Stimulated activated CD4-positive, alpha-beta T cell treated with anti-CD3 and anti-CD28 coated beads, TNF-alpha, amount 100 ng/mL, for 4 hours (primary cell): Measurements from ENCODE around the gene ZAR1.
"Not testable (repeated sequence)": the region's sequence is repeated elsewhere in the genome, so short reads cannot be mapped to it uniquely, and the experiment has no call there.

ENCODE experiments used
- DNase-seq, 3 experiments: peaks; one replicate each; pipeline ENCODE4 v3.0.0-alpha.2; 2020; ENCODE audit warnings: low read depth in 3 of 3

The ZAR1 gene, protein sequence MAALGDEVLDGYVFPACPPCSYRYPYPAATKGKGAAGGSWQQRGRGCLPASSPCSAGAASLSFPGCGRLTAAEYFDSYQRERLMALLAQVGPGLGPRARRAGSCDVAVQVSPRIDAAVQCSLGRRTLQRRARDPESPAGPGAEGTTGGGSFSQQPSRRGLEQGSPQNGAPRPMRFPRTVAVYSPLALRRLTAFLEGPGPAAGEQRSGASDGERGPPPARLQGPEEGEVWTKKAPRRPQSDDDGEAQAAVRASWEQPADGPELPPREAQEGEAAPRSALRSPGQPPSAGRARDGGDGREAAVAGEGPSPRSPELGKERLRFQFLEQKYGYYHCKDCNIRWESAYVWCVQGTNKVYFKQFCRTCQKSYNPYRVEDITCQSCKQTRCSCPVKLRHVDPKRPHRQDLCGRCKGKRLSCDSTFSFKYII

GRCh38 chr4:48490012-48490679, at the start of gene ZAR1:
ZAR1 (plus strand) TSS chr4:48490252; CDS start chr4:48490292, 40 bp downstream.
- DNase-seq: no peak

GRCh38 chr4:48440914-48441313, 49.1 kb upstream of the ZAR1 start:
- not testable (repeated sequence) for DNase-seq

GRCh38 chr4:48445704-48446103, 44.3 kb upstream of the ZAR1 start:
- DNase-seq: no peak

DNA sequence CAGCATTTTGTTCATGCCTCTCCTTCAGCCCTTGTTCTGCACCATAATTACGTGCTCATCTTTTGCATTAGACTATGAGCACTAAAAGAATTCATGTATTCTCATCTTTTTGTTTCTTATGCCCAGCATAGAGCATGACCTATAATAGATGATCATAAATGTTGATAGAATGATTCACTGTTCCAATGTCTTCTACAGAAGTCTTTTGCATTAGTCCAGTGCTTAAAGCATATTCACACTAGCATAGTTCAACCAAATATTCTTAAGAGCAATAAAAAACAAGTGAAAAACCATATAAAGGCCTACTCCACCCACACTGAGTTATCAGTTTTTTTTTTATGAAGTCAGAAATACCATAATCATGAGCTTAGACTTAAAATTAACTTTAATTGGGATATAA, 43.4 kb upstream of the ZAR1 start:
- no peak for DNase-seq

- no peak for DNase-seq
These were observed 40.9 kb upstream of the ZAR1 start for GRCh38 chr4:48449151-48449550.

GRCh38 chr4:48450740-48451139, 39.3 kb upstream of the ZAR1 start:
- no peak for DNase-seq

DNA sequence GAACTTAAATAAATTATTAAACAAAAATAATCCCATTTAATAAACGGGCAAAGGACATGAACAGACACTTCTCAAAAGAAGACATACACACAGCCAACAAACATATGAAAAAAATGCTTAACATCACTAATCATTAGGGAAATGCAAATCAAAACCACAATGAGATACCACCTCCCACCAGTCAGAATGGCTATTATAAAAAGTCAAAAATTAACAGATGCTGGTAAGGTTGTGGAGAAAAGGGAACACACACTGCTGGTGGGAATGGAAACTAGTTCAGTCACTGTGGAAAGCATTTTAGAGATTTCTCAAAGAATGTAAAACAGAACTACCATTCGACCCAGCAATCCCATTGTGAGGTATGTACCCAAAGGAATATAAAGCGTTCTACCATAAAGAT, 38.4 kb upstream of the ZAR1 start:
- DNase-seq: not testable (repeated sequence)

DNA sequence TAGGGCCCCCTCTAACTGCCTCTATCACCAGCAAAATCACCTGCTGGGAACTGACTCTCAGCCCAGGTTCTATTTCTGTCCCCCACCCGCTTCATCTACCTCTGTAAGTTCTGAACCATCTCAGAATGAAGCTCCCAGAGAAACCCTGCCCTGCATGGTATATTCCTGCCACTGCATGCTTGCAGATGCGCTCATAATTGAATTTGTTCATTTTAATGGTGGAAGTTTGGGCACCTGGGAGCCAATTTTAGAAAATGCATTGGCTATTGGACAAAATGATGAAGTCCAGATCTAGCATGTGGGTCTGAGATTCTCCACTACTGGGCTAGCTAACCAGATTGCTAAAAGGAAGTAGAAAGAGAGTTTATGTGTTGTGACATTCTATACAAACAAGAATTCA, 35.5 kb upstream of the ZAR1 start:
- no peak for DNase-seq

GRCh38 chr4:48461000-48461399, 29.1 kb upstream of the ZAR1 start:
- no peak for DNase-seq

DNA sequence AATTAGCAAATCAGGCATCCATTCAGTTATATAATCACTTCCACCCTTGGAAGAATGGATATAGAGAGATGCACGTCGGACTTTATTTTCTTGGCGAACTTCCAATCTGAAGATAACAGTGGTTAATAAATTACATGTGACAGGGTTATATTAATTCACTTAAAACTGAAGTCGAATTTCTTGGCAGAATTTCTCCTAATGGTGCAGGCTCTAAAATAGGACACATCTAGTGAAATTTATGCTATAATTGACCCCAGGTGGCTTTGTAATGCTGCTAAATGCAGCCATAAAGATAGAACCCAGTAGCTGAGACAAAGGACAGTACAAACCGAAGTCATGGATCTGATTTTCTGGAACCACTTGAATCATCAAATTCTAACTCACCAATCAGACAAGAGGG, 27.7 kb upstream of the ZAR1 start:
- no peak for DNase-seq

DNA sequence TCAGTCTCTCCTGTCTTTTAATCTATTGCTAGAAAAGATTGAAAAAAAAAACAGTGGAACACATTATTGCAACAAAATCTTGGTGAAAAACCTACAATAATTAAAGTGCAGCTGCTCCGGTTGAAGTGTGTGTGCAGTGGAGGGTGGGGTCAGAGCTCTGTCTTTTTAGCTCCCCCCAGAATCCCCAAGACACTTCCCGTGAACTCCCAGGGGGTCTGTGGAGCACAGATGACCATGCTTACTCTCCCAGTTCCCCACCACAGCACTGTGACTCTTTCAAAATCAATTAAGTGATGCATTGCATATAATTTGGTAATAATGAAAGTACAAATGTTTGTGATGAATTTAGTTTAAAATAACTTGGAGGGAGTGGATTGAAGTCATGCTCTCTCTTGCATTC, 22.6 kb upstream of the ZAR1 start:
- no peak for DNase-seq

DNA sequence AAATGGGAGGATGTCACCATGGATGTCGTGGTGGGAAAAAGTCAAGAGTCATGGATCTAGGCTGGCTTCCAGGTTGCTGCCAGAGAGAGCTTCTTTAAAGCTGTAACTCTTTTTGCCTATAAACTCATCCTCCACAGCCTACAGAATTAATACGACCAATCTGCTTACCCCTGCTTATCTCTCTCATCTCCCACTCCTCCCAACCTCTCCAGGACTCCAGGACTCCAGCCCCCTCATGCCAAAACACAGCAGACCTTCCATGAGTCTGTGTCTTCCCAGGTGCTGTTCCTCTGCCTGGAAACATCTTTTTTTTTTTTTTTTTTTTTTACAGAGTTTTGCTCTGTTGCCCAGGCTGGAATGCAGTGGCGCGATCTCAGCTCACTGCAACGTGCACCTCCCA, 22.2 kb upstream of the ZAR1 start:
- DNase-seq: no peak

DNA sequence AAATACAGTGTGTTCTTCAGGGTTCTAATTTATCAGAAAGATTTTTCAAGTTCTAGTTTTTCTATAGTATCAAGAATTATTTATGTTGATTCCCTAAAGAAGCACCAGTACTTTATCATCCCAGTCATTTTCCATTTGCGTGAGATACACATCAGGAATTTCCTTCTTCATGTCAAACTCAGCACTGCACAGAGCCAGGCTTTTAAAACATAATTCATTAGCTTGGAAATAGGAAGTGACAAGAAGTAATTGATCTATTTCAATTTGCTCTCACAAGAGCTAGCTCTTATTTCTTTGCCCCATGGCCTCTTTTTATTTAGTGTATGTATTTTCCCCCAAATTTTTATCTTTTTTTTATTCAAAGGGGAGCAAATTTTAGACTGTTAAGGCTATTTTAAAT, 19.9 kb upstream of the ZAR1 start:
- no peak for DNase-seq

- DNase-seq: no peak
These were observed 19.5 kb upstream of the ZAR1 start for GRCh38 chr4:48470570-48470969.

DNA sequence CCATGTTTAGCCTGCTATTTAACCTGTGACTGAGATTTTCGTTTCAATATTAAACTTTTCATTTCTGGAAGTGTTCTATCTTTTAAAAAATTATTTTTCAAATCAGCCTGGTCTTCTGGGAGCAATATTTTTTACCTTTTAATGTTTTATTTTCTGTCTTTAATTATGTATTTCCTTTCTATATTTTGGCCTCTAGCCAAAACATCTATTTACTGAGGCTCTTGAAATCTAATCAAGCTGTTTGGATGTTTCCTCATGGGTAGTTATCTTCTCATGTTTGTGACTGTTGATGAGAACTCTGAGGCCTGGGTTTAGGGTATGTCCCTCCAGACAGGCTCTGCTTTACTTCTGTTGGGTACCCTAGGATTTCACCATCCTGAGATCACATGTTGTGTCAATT, 17.3 kb upstream of the ZAR1 start:
- no peak for DNase-seq

GRCh38 chr4:48475770-48476169, 14.3 kb upstream of the ZAR1 start:
- no peak for DNase-seq

- DNase-seq: no peak
These were observed 11.8 kb upstream of the ZAR1 start for GRCh38 chr4:48478273-48478672.

- no peak for DNase-seq
These were observed 8.5 kb upstream of the ZAR1 start for GRCh38 chr4:48481581-48481980.

DNA sequence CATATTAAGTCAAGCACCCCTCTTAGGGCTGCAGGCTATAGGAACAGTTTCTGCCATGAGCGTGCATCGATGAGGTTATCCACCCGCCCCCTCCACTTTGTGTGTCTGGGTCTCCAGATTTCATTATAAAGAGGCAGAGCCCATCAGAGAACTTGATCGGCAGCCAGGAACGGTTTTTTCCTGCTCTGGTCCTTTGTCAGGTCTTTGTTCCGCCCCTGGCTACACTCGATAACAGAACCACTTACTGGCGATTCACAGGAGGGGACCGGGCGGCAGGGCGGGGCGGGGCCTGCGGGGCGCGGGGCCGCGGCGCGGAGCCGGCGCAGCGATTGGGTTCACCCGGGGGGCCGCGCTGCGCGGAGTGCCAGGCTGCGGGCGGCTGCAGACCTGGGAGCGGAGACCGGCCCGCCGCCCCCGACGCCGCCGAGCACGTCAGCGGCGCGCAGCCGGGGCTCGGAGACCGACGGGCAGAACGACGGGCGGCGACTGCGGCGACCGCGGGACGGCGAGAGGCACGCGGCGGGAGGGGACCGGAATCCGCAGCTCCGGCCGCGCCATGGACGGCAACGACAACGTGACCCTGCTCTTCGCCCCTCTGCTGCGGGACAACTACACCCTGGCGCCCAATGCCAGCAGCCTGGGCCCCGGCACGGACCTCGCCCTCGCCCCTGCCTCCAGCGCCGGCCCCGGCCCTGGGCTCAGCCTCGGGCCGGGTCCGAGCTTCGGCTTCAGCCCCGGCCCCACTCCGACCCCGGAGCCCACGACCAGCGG, 6.9 kb upstream of the ZAR1 start, which contains the start of gene SLC10A4:
SLC10A4 (plus strand) TSS at position 338 of the 771 bp plus-strand sequence; CDS start at position 557, 219 bp downstream.
- no peak for DNase-seq

DNA sequence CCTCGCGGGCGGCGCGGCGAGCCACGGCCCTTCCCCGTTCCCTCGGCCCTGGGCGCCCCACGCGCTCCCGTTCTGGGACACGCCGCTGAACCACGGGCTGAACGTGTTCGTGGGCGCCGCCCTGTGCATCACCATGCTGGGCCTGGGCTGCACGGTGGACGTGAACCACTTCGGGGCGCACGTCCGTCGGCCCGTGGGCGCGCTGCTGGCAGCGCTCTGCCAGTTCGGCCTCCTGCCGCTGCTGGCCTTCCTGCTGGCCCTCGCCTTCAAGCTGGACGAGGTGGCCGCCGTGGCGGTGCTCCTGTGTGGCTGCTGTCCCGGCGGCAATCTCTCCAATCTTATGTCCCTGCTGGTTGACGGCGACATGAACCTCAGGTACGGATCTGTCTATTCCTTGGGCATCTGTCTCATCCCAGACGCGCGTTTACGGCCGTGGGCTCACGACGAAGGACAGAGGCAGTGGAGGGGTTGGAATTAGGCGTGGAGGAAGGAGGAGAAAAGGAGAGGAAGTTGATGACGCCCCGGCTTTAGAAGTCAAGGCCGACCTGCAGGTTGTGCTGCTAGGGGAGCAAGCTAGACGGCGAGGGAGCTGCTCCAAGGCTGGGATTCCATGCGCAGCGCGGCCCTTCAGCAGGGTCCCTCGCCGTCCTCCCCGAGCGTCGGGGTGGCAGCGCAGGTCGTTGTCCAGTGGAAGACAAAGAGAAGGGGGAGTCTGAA, 6.1 kb upstream of the ZAR1 start:
- no peak for DNase-seq

GRCh38 chr4:48484494-48485168, 5.4 kb upstream of the ZAR1 start:
- DNase-seq: no peak
